ENCODE data around the gene SOX4.

Gene SOX4

GRCh38 chr6:21628160-21628559 is 34.6 kb downstream of the SOX4 start:
- no peaks in the 10 kb centered on the region for H3K4me1 Mint-ChIP-seq
- no peaks in the 10 kb centered on the region for H3K27me3 Mint-ChIP-seq (ENCODE audit: low read depth)
- no peaks in the 10 kb centered on the region for H3K36me3 Mint-ChIP-seq (ENCODE audit: low read depth)
- H3K27ac Mint-ChIP-seq, result no peak overlapping the region
- no peak overlapping the region for H3K4me3 Mint-ChIP-seq
- H3K9me3 Mint-ChIP-seq, result no peaks in the 10 kb centered on the region
- no peak for TF ChIP-seq CTCF (IDR thresholded peaks at IDR 0.05; ENCODE audit: unreplicated experiment in 3 of 3)

- H3K9me3 Mint-ChIP-seq, result no peaks in the 10 kb centered on the region
- H3K27me3 Mint-ChIP-seq (ENCODE audit: low read depth), result no peaks in the 10 kb centered on the region
- TF ChIP-seq CTCF (IDR thresholded peaks at IDR 0.05; ENCODE audit: unreplicated experiment in 3 of 3), result no peak
- H3K4me3 Mint-ChIP-seq, result no peak overlapping the region
- H3K36me3 Mint-ChIP-seq (ENCODE audit: low read depth), result no peaks in the 10 kb centered on the region
- H3K27ac Mint-ChIP-seq, result no peak overlapping the region
- H3K4me1 Mint-ChIP-seq, result peaks cover 4% of the 10 kb centered on the region
Observed at GRCh38 chr6:21633511-21634109, 40.1 kb downstream of the SOX4 start.

GRCh38 chr6:21634582-21634981 is 41.0 kb downstream of the SOX4 start:
- TF ChIP-seq CTCF (IDR thresholded peaks at IDR 0.05; ENCODE audit: unreplicated experiment in 3 of 3), result no peak
- Mint-ChIP-seq H3K27me3 (ENCODE audit: low read depth) (no peaks in the 10 kb centered on the region), H3K27ac (peak overlapping the region in 1 of 3 experiments; percentile 21), H3K9me3 (no peaks in the 10 kb centered on the region), H3K4me3 (no peak overlapping the region), H3K4me1 (peaks cover 4% of the 10 kb centered on the region), H3K36me3 (ENCODE audit: low read depth) (no peaks in the 10 kb centered on the region)

- peaks cover 7% of the 10 kb centered on the region for H3K9me3 Mint-ChIP-seq
- no peaks in the 10 kb centered on the region for H3K27me3 Mint-ChIP-seq (ENCODE audit: low read depth)
Observed at GRCh38 chr6:21636876-21637275, 43.3 kb downstream of the SOX4 start.

GRCh38 chr6:21639316-21639715 is 45.8 kb downstream of the SOX4 start:
- no peak overlapping the region for H3K4me3 Mint-ChIP-seq
- H3K9me3 Mint-ChIP-seq, result peaks cover 14% of the 10 kb centered on the region
- H3K4me1 Mint-ChIP-seq, result peaks cover 4% of the 10 kb centered on the region
- no peaks in the 10 kb centered on the region for H3K27me3 Mint-ChIP-seq (ENCODE audit: low read depth)
- H3K36me3 Mint-ChIP-seq (ENCODE audit: low read depth), result peaks cover 6% of the 10 kb centered on the region
- TF ChIP-seq CTCF (IDR thresholded peaks at IDR 0.05; ENCODE audit: unreplicated experiment in 3 of 3), result no peak
- H3K27ac Mint-ChIP-seq, result no peak overlapping the region

More at GRCh38 chr6:21636876-21637275, 43.3 kb downstream of the SOX4 start:
- Mint-ChIP-seq H3K27ac (no peak overlapping the region), H3K36me3 (ENCODE audit: low read depth) (peaks cover 6% of the 10 kb centered on the region), H3K4me1 (peaks cover 4% of the 10 kb centered on the region), H3K4me3 (no peak overlapping the region)
- TF ChIP-seq CTCF (IDR thresholded peaks at IDR 0.05; ENCODE audit: unreplicated experiment in 3 of 3), result no peak

All from nephron (organoid).